Endothelial cell of umbilical vein (primary cell): ENCODE data around the gene CD47. TPM values are rescaled to one million over a fixed set of nuclear protein-coding genes. Genes with fewer than 3 reads are reported as not detected.
A peak's percentile ranks its signal among the peaks of the same experiment; 100 is the strongest.

Experiments
- BruUV-seq: library from RNA; stranded (reverse); fragments of 400-500 nt; replicated peaks from 2 replicates; lab custom pipeline; 2021; lab: Mats Ljungman, UMichigan
- CTCF ChIA-PET: fragments of 300-600, 350-600 bp; sonication (Branson Sonifier 250); formaldehyde crosslinking; loops from one replicate; lab custom pipeline; 2021; ENCODE audit warnings: antibody characterized with exemption, inconsistent platforms; lab: Charles Lee
- POLR2A ChIA-PET: fragments of 300-600, 350-600 bp; sonication (Branson Sonifier 250); formaldehyde crosslinking; loops from one replicate; lab custom pipeline; 2021; ENCODE audit warnings: antibody characterized with exemption, inconsistent platforms; lab: Charles Lee
- DNase-seq: peaks from one replicate; pipeline ENCODE4 v3.0.0-alpha.2; 2011; ENCODE audit warnings: low read depth, low spot score
- FAIRE-seq: peaks from 2 replicates; lab custom pipeline; 2011; peaks lifted over from hg19 to GRCh38; lab: Jason Lieb, UNC
- H2AFZ ChIP-seq: 2 replicates; pipeline ENCODE4 v1.6.0; 2012; ENCODE audit warnings: low read depth, low read length, control low read depth, inconsistent platforms
- H3K27ac ChIP-seq: 2 replicates; pipeline ENCODE4 v1.5.1; 2011; ENCODE audit warnings: low read depth, mild to moderate bottlenecking, control low read depth, low read length, moderate library complexity; ENCODE audit not compliant: insufficient read depth
- H3K27me3 ChIP-seq, 2 experiments: 2 replicates each; pipeline versions ENCODE4 v1.6.0 to v1.6.1; 2011; ENCODE audit warnings: low read length in 2 of 2, mixed read lengths in 1 of 2; ENCODE audit not compliant: control insufficient read depth in 2 of 2, insufficient read depth in 2 of 2
- H3K36me3 ChIP-seq, 2 experiments: 2 replicates in 1 of 2; 3 replicates in 1 of 2; pipeline ENCODE4 v1.5.1; 2011; ENCODE audit warnings: low read length in 2 of 2, mild to moderate bottlenecking in 1 of 2, moderate library complexity in 1 of 2; ENCODE audit not compliant: control insufficient read depth in 2 of 2, insufficient read depth in 2 of 2; ENCODE audit errors: extremely low read depth in 1 of 2
- H3K4me1 ChIP-seq: 3 replicates; pipeline ENCODE4 v1.5.1; 2011; ENCODE audit warnings: mild to moderate bottlenecking, low read length; ENCODE audit not compliant: control insufficient read depth, insufficient read depth; ENCODE audit errors: extremely low read depth
- H3K4me2 ChIP-seq: 2 replicates; pipeline ENCODE4 v1.6.1; 2011; ENCODE audit warnings: low read length, control low read depth, mixed read lengths; ENCODE audit not compliant: insufficient read depth
- H3K4me3 ChIP-seq, 3 experiments: fragments of 200-600 bp in 1 of 3; sonication (generic), shearing (Covaris generic) in 1 of 3; replicated peaks in 1 of 3; 2 replicates each; pipeline ENCODE4 v1.5.1; 2011 to 2016; ENCODE audit warnings: control low read depth in 3 of 3, low read length in 3 of 3, mild to moderate bottlenecking in 2 of 3, inconsistent platforms in 1 of 3, low read depth in 1 of 3, moderate library complexity in 1 of 3; ENCODE audit not compliant: insufficient read depth in 1 of 3
- H3K79me2 ChIP-seq: 2 replicates; pipeline ENCODE4 v1.6.0; 2012; ENCODE audit warnings: low read length, inconsistent platforms; ENCODE audit not compliant: control insufficient read depth, insufficient read depth
- H3K9ac ChIP-seq: replicated peaks from 2 replicates; pipeline ENCODE3; 2011; ENCODE audit warnings: low read length, control low read depth; ENCODE audit not compliant: insufficient read depth; ENCODE audit errors: extremely low read depth
- H3K9me1 ChIP-seq: replicated peaks from 3 replicates; pipeline ENCODE4 v1.6.0; 2011; ENCODE audit warnings: mild to moderate bottlenecking, low read length; ENCODE audit not compliant: control insufficient read depth, insufficient read depth; ENCODE audit errors: extremely low read depth
- H3K9me3 ChIP-seq: replicated peaks from 2 replicates; pipeline ENCODE4 v1.5.1; 2012; ENCODE audit warnings: low read length, inconsistent platforms; ENCODE audit not compliant: control insufficient read depth, insufficient read depth
- H4K20me1 ChIP-seq: replicated peaks from 2 replicates; pipeline ENCODE3; 2011; ENCODE audit warnings: mild to moderate bottlenecking, low read length; ENCODE audit not compliant: control insufficient read depth, insufficient read depth; ENCODE audit errors: extremely low read depth
- EZH2 ChIP-seq: IDR thresholded peaks from 2 replicates; pipeline ENCODE4 v1.6.1; 2012; ENCODE audit warnings: borderline replicate concordance, low read depth, mild to moderate bottlenecking, moderate library complexity, low read length, inconsistent platforms; ENCODE audit not compliant: severe bottlenecking
- FOS ChIP-seq: IDR thresholded peaks from 2 replicates; pipeline ENCODE4 v1.6.1; 2011; ENCODE audit warnings: mild to moderate bottlenecking, low read length, moderate library complexity, borderline replicate concordance; ENCODE audit not compliant: insufficient read depth
- GATA2 ChIP-seq: IDR thresholded peaks from 2 replicates; pipeline ENCODE4 v1.7.0; 2011; ENCODE audit warnings: low read depth, mild to moderate bottlenecking, moderate library complexity, mixed read lengths, low read length; ENCODE audit not compliant: insufficient read length, insufficient read depth
- JUN ChIP-seq: IDR thresholded peaks from 2 replicates; pipeline ENCODE4 v1.6.1; 2011; ENCODE audit warnings: borderline replicate concordance, low read depth; ENCODE audit not compliant: insufficient read length, insufficient read depth
- MYC ChIP-seq: IDR thresholded peaks from one replicate; pipeline ENCODE4 v1.6.1; 2011; ENCODE audit warnings: mild to moderate bottlenecking, low read depth, low read length
- POLR2A ChIP-seq: IDR thresholded peaks from 2 replicates; pipeline ENCODE4 v1.6.1; 2012; ENCODE audit warnings: low read depth, mild to moderate bottlenecking, control low read depth, low read length
- POLR2AphosphoS5 ChIP-seq: IDR thresholded peaks from 2 replicates; pipeline ENCODE4 v1.6.1; 2012; ENCODE audit warnings: low read depth, mild to moderate bottlenecking, control low read depth, low read length, moderate library complexity; ENCODE audit not compliant: insufficient read depth
- dilution Hi-C: fragments of 300-500 bp; cut with MboI; formaldehyde crosslinking; loops from one replicate; pipeline ENCODE4 v1.15.0; 2019; ENCODE audit warnings: low sequenced_read_pairs; ENCODE audit not compliant: extremely low pct_ligation_motif_present
- intact Hi-C: fragments of 100-400 bp; cut with micrococcal nuclease; formaldehyde crosslinking; loops from one replicate; pipeline ENCODE4 v1.10.0; 2022
- polyA plus RNA-seq, 4 experiments: library from polyadenylated mRNA; depleted of rRNA in 3 of 4; stranded (reverse) in 3 of 4; unstranded in 1 of 4; fragments of >200 nt; gene quantifications; 2 replicates each; pipeline versions ENCODE4 v1.2.1 to v1.2.3, GENCODE V29; 2011 to 2012; ENCODE audit warnings: missing spikeins in 1 of 4
- total RNA-seq: library from RNA; stranded (reverse); gene quantifications from 2 replicates; pipeline ENCODE4 v1.2.3, GENCODE V29; 2021
- TF ChIP-seq, protein P1 (sequence below), 2 donors: IDR thresholded peaks; 1 replicate in 1 of 2; 2 replicates in 1 of 2; pipeline ENCODE4 v1.5.1; 2011; ENCODE audit warnings: low read length in 2 of 2, mild to moderate bottlenecking in 2 of 2, moderate library complexity in 2 of 2, control low read depth in 1 of 2, inconsistent platforms in 1 of 2, low read depth in 1 of 2; ENCODE audit not compliant: insufficient read depth in 1 of 2; ENCODE audit errors: extremely low read depth in 1 of 2
- TF ChIP-seq, protein P2 (sequence below): IDR thresholded peaks from 2 replicates; pipeline ENCODE4 v1.6.1; 2011; ENCODE audit not compliant: insufficient read depth, insufficient read length

The CD47 gene
- total and polyA plus RNA-seq, 2 donors (not counting 3 experiments of a cell fraction or from before 2014, with no cell fraction given): 29.3 to 32.2 TPM

DNA sequence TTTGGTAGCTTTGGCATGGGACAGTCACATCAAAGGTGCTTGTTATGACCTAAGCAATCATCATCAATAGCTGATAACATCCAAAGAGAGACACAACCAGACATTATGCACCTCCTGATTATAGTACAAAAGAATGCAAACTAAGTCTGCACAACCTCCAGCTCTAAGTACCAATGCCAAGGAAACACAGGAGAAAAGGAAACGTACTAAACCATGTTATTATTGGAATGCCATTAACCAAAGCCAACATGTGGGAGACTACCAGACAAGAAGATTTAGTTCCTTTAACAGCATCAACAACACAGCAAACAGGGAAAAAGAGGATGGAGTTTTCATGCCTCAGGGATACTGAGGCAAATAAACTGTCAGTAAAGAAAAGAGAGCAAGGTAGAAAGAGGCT is 61.4 kb downstream of the CD47 start:
- no peaks in the 10 kb centered on the region for H3K9me3 ChIP-seq
- H3K9ac ChIP-seq: no peak overlapping the region
- H3K36me3 ChIP-seq: no peaks in the 10 kb centered on the region
- CTCF ChIA-PET: interaction anchor here (1.0 to 1.2 kb wide), 3 partner anchors 13 to 102 kb away, joined by 3 read pairs; no protein-coding TSS in a partner anchor
- dilution Hi-C loops: no loop called here
- peak; percentile 11 for DNase-seq
- no peak overlapping the region for H2AFZ ChIP-seq
- intact Hi-C loops: no loop called here
- H4K20me1 ChIP-seq: no peaks in the 10 kb centered on the region
- peaks cover 8% of the 10 kb centered on the region for H3K4me1 ChIP-seq
- POLR2A ChIA-PET: no interaction called here
- H3K4me2 ChIP-seq: no peak overlapping the region
- no peak overlapping the region for H3K27ac ChIP-seq
- no peaks in the 10 kb centered on the region for H3K9me1 ChIP-seq
- TF ChIP-seq, protein P1, sequence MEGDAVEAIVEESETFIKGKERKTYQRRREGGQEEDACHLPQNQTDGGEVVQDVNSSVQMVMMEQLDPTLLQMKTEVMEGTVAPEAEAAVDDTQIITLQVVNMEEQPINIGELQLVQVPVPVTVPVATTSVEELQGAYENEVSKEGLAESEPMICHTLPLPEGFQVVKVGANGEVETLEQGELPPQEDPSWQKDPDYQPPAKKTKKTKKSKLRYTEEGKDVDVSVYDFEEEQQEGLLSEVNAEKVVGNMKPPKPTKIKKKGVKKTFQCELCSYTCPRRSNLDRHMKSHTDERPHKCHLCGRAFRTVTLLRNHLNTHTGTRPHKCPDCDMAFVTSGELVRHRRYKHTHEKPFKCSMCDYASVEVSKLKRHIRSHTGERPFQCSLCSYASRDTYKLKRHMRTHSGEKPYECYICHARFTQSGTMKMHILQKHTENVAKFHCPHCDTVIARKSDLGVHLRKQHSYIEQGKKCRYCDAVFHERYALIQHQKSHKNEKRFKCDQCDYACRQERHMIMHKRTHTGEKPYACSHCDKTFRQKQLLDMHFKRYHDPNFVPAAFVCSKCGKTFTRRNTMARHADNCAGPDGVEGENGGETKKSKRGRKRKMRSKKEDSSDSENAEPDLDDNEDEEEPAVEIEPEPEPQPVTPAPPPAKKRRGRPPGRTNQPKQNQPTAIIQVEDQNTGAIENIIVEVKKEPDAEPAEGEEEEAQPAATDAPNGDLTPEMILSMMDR (IDR thresholded peaks at IDR 0.05; ENCODE audit: extremely low read depth in 1 of 2, insufficient read depth in 1 of 2, low read depth in 1 of 2, low read length in 2 of 2): no peak
- no peak for TF ChIP-seq FOS
- no peak for TF ChIP-seq POLR2AphosphoS5
- no peak for TF ChIP-seq EZH2
- no peak for TF ChIP-seq MYC
- no peak for TF ChIP-seq JUN
- TF ChIP-seq GATA2: no peak
- TF ChIP-seq POLR2A: no peak
- TF ChIP-seq, protein P2, sequence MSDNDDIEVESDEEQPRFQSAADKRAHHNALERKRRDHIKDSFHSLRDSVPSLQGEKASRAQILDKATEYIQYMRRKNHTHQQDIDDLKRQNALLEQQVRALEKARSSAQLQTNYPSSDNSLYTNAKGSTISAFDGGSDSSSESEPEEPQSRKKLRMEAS: no peak
- H3K27me3 ChIP-seq: no peaks in the 10 kb centered on the region
- BruUV-seq: no TSS peak
- no peaks in the 10 kb centered on the region for H3K79me2 ChIP-seq
- no peak for FAIRE-seq
- no peak overlapping the region for H3K4me3 ChIP-seq
